Astrocyte (in vitro differentiated cells and primary cell): Measurements from ENCODE around the gene LCE2C. TPM values are rescaled to one million over a fixed set of nuclear protein-coding genes. Genes with fewer than 3 reads are reported as not detected.

ENCODE experiments used
- DNase-seq: peaks from one replicate; pipeline ENCODE4 v3.0.0-alpha.2; 2010; ENCODE audit warnings: low read depth
- FAIRE-seq: peaks from 2 replicates; lab custom pipeline; 2011; peaks lifted over from hg19 to GRCh38; lab: Jason Lieb, UNC
- H2AFZ ChIP-seq: 2 replicates; pipeline ENCODE4 v1.6.0; 2012; ENCODE audit warnings: low read depth, low read length, inconsistent platforms
- H3K27ac ChIP-seq: 2 replicates; pipeline ENCODE4 v1.5.1; 2011; ENCODE audit warnings: low read depth, low read length, inconsistent platforms
- H3K27me3 ChIP-seq: 2 replicates; pipeline ENCODE4 v1.6.0; 2011; ENCODE audit warnings: low read length, inconsistent platforms; ENCODE audit not compliant: insufficient read depth
- H3K36me3 ChIP-seq: 2 replicates; pipeline ENCODE4 v1.5.1; 2011; ENCODE audit warnings: low read length, inconsistent platforms; ENCODE audit not compliant: insufficient read depth
- H3K4me1 ChIP-seq: 2 replicates; pipeline ENCODE4 v1.5.1; 2011; ENCODE audit warnings: low read length, inconsistent platforms; ENCODE audit not compliant: insufficient read depth
- H3K4me2 ChIP-seq: 2 replicates; pipeline ENCODE4 v1.6.0; 2012; ENCODE audit warnings: low read length, inconsistent platforms
- H3K4me3 ChIP-seq: 2 replicates; pipeline ENCODE4 v1.5.1; 2011; ENCODE audit warnings: low read depth, mild to moderate bottlenecking, low read length, inconsistent platforms; ENCODE audit not compliant: insufficient read depth
- H3K79me2 ChIP-seq: 2 replicates; pipeline ENCODE4 v1.6.0; 2012; ENCODE audit warnings: mild to moderate bottlenecking, low read length, inconsistent platforms; ENCODE audit not compliant: insufficient read depth
- H3K9ac ChIP-seq: 2 replicates; pipeline ENCODE4 v1.6.0; 2012; ENCODE audit warnings: mild to moderate bottlenecking, low read length, inconsistent platforms
- H3K9me3 ChIP-seq: 2 replicates; pipeline ENCODE4 v1.5.1; 2012; ENCODE audit warnings: low read depth, mild to moderate bottlenecking, low read length, inconsistent platforms; ENCODE audit not compliant: insufficient read depth
- H4K20me1 ChIP-seq: 2 replicates; pipeline ENCODE4 v1.6.0; 2012; ENCODE audit warnings: low read length, inconsistent platforms; ENCODE audit not compliant: insufficient read depth
- H3K27ac Mint-ChIP-seq: one replicate; pipeline ENCODE4 v1.8.0; 2021; ENCODE audit warnings: mild to moderate bottlenecking, mixed read lengths; ENCODE audit not compliant: unreplicated experiment
- H3K27me3 Mint-ChIP-seq: one replicate; pipeline ENCODE4 v1.8.0; 2021; ENCODE audit warnings: low read depth, mixed read lengths; ENCODE audit not compliant: unreplicated experiment
- H3K36me3 Mint-ChIP-seq: one replicate; pipeline ENCODE4 v1.8.0; 2021; ENCODE audit warnings: low read depth, mixed read lengths; ENCODE audit not compliant: unreplicated experiment
- H3K4me1 Mint-ChIP-seq: one replicate; pipeline ENCODE4 v1.8.0; 2021; ENCODE audit warnings: low read depth, mixed read lengths; ENCODE audit not compliant: unreplicated experiment
- H3K4me3 Mint-ChIP-seq: one replicate; pipeline ENCODE4 v1.8.0; 2021; ENCODE audit warnings: mild to moderate bottlenecking, moderate library complexity, mixed read lengths; ENCODE audit not compliant: unreplicated experiment
- H3K9me3 Mint-ChIP-seq: one replicate; pipeline ENCODE4 v1.8.0; 2021; ENCODE audit warnings: mild to moderate bottlenecking, mixed read lengths; ENCODE audit not compliant: unreplicated experiment
- CTCF ChIP-seq: IDR thresholded peaks from 2 replicates; pipeline ENCODE4 v1.5.1; 2011; ENCODE audit warnings: low read depth, mild to moderate bottlenecking, inconsistent platforms, low read length, moderate library complexity; ENCODE audit not compliant: insufficient read depth
- EZH2 ChIP-seq: IDR thresholded peaks from 2 replicates; pipeline ENCODE4 v1.6.1; 2012; ENCODE audit warnings: mild to moderate bottlenecking, low read length, inconsistent platforms; ENCODE audit not compliant: insufficient read depth
- total RNA-seq: library from RNA; stranded (reverse); gene quantifications from 2 replicates; pipeline ENCODE4 v1.2.1, GENCODE V29; 2021

Gene LCE2C
- total RNA-seq, 1 donor from 2014 or later, result not detected

DNA sequence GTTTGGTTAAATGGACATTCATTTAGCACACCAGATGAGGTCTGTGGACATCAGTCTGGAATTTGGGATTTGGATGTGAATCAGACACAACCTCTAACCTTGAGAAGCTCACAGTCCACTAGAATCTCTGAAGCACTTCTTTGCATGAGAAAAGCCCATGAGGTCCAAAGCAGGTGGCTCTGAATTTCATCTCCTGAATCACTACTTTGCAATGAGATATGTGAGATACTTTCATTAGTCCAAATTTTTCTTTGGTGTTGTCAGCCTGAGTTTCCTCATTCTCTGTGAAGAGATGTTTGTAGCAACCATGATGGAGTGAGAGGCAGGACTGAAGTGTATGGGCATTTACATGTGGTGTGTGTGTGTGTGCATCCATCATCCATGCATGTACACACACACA, 28.4 kb upstream of the LCE2C start:
- no peaks in the 10 kb centered on the region for H3K4me1 Mint-ChIP-seq
- no peak overlapping the region for H3K4me2 ChIP-seq
- H3K4me3 ChIP-seq, result no peak overlapping the region
- no peaks in the 10 kb centered on the region for H3K27me3 ChIP-seq
- peaks cover 13% of the 10 kb centered on the region for H3K27me3 Mint-ChIP-seq
- no peak overlapping the region for H3K27ac ChIP-seq
- no peak overlapping the region for H3K9ac ChIP-seq
- H3K36me3 Mint-ChIP-seq, result no peaks in the 10 kb centered on the region
- no peak overlapping the region for H3K27ac Mint-ChIP-seq
- DNase-seq, result no peak
- no peaks in the 10 kb centered on the region for H3K36me3 ChIP-seq
- no peaks in the 10 kb centered on the region for H4K20me1 ChIP-seq
- TF ChIP-seq CTCF (no peak), EZH2 (no peak)
- FAIRE-seq, result no peak
- H3K4me3 Mint-ChIP-seq, result no peak overlapping the region
- H3K9me3 Mint-ChIP-seq, result peaks cover 2% of the 10 kb centered on the region
- H2AFZ ChIP-seq, result no peak overlapping the region
- no peaks in the 10 kb centered on the region for H3K79me2 ChIP-seq
- no peaks in the 10 kb centered on the region for H3K9me3 ChIP-seq
- H3K4me1 ChIP-seq, result no peaks in the 10 kb centered on the region

GRCh38 chr1:152654110-152654509, 21.0 kb upstream of the LCE2C start:
- no peak overlapping the region for H2AFZ ChIP-seq
- DNase-seq, result no peak
- H3K9me3 Mint-ChIP-seq, result no peaks in the 10 kb centered on the region
- H3K27me3 Mint-ChIP-seq, result peaks cover 3% of the 10 kb centered on the region
- H3K36me3 Mint-ChIP-seq, result no peaks in the 10 kb centered on the region
- H3K36me3 ChIP-seq, result no peaks in the 10 kb centered on the region
- no peaks in the 10 kb centered on the region for H3K27me3 ChIP-seq
- no peak overlapping the region for H3K27ac ChIP-seq
- TF ChIP-seq EZH2 (no peak), CTCF (peak; percentile 55)
- H3K79me2 ChIP-seq, result no peaks in the 10 kb centered on the region
- no peak overlapping the region for H3K4me3 ChIP-seq
- no peak overlapping the region for H3K4me2 ChIP-seq
- H4K20me1 ChIP-seq, result no peaks in the 10 kb centered on the region
- H3K4me1 ChIP-seq, result no peaks in the 10 kb centered on the region
- H3K4me3 Mint-ChIP-seq, result no peak overlapping the region
- no peak for FAIRE-seq
- H3K27ac Mint-ChIP-seq, result no peak overlapping the region
- no peak overlapping the region for H3K9ac ChIP-seq
- no peaks in the 10 kb centered on the region for H3K9me3 ChIP-seq
- no peaks in the 10 kb centered on the region for H3K4me1 Mint-ChIP-seq

DNA sequence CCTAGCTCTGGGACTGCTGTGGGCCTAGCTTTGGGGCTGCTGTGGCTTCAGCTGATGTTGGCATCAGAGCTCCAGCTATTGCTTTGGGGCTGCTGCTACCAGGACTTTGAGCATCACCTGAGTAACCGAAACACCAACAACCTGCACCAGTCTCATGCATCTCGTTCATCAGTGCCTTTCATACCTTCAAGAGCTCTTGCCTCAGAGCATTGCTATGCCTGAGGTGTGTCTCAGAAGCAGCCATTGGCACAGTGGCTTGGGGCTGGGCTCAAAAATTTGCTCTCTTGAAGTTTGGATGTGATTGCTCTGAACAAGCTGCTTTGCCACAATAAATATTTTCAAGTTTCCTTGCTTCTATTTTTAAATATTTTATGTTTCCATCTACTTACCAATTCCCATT, 18.6 kb upstream of the LCE2C start:
- no peak overlapping the region for H3K4me3 ChIP-seq
- H3K9me3 ChIP-seq, result no peaks in the 10 kb centered on the region
- Mint-ChIP-seq H3K36me3 (no peaks in the 10 kb centered on the region), H3K9me3 (no peaks in the 10 kb centered on the region), H3K27me3 (peaks cover 3% of the 10 kb centered on the region), H3K4me1 (no peaks in the 10 kb centered on the region), H3K4me3 (no peak overlapping the region), H3K27ac (no peak overlapping the region)
- no peak overlapping the region for H3K9ac ChIP-seq
- H3K79me2 ChIP-seq, result no peaks in the 10 kb centered on the region
- H3K27ac ChIP-seq, result no peak overlapping the region
- H3K4me1 ChIP-seq, result no peaks in the 10 kb centered on the region
- no peak overlapping the region for H3K4me2 ChIP-seq
- no peak for FAIRE-seq
- H3K36me3 ChIP-seq, result no peaks in the 10 kb centered on the region
- no peak overlapping the region for H2AFZ ChIP-seq
- H4K20me1 ChIP-seq, result no peaks in the 10 kb centered on the region
- TF ChIP-seq EZH2 (no peak), CTCF (no peak)
- H3K27me3 ChIP-seq, result no peaks in the 10 kb centered on the region
- no peak for DNase-seq
